IMR-90 (cell line): ENCODE results near the gene CLCNKA. TPM values are rescaled to one million over a fixed set of nuclear protein-coding genes. Genes with fewer than 3 reads are reported as not detected.

ENCODE experiments used
- ATAC-seq: fragments of 200-7000 bp; cut with Tn5 transposase; 2 replicates; pipeline ENCODE4 v1.9.1; 2020; ENCODE audit warnings: low read depth, mild to moderate bottlenecking, moderate library complexity
- BruUV-seq: library from RNA; stranded (reverse); fragments of 400-500 nt; replicated peaks from 2 replicates; lab custom pipeline; 2021; lab: Mats Ljungman, UMichigan
- CTCF ChIA-PET: fragments of 300-600 bp; formaldehyde crosslinking; extraction: SDS; loops from one replicate; lab custom pipeline; 2021; ENCODE audit warnings: antibody characterized with exemption; lab: Yijun Ruan, JAX
- POLR2A ChIA-PET: fragments of 300-600 bp; sonication (Branson Sonifier 250); formaldehyde crosslinking; loops from one replicate; lab custom pipeline; 2022; ENCODE audit warnings: antibody characterized with exemption; ENCODE audit not compliant: unreplicated experiment; lab: Charles Lee
- DNase-seq: peaks from one replicate; pipeline ENCODE4 v3.0.0; 2013
- H2AFZ ChIP-seq: replicated peaks from 2 replicates; pipeline ENCODE3; 2013; ENCODE audit warnings: low read length, mild to moderate bottlenecking; ENCODE audit not compliant: poor library complexity
- H2AK5ac ChIP-seq: 2 replicates; pipeline ENCODE4 v1.6.1; 2013; ENCODE audit warnings: low read depth, low read length, inconsistent platforms
- H2AK9ac ChIP-seq: replicated peaks from 2 replicates; pipeline ENCODE3; 2013; ENCODE audit warnings: mild to moderate bottlenecking, low read depth, low read length, moderate library complexity; ENCODE audit not compliant: poor library complexity
- H2BK120ac ChIP-seq: 2 replicates; pipeline ENCODE4 v1.6.1; 2013; ENCODE audit warnings: low read depth, low read length, inconsistent platforms
- H2BK15ac ChIP-seq: 3 replicates; pipeline ENCODE4 v1.6.1; 2013; ENCODE audit warnings: low read depth, low read length, inconsistent platforms
- H2BK20ac ChIP-seq: 2 replicates; pipeline ENCODE4 v1.6.1; 2013; ENCODE audit warnings: low read depth, mild to moderate bottlenecking, inconsistent platforms, low read length, moderate library complexity
- H2BK5ac ChIP-seq: 2 replicates; pipeline ENCODE4 v1.6.1; 2013; ENCODE audit warnings: mild to moderate bottlenecking, low read depth, low read length, inconsistent platforms; ENCODE audit not compliant: poor library complexity, severe bottlenecking
- H3K14ac ChIP-seq: replicated peaks from 2 replicates; pipeline ENCODE4 v1.6.1; 2013; ENCODE audit warnings: low read depth, low read length, inconsistent platforms
- H3K18ac ChIP-seq: 2 replicates; pipeline ENCODE4 v1.6.1; 2013; ENCODE audit warnings: low read depth, low read length, control low read depth
- H3K23ac ChIP-seq: 2 replicates; pipeline ENCODE4 v1.6.1; 2013; ENCODE audit warnings: low read depth, low read length, inconsistent platforms
- H3K27ac ChIP-seq: 2 replicates; pipeline ENCODE4 v1.5.1; 2013; ENCODE audit warnings: mild to moderate bottlenecking, control low read depth, low read length; ENCODE audit not compliant: insufficient read depth
- H3K27me3 ChIP-seq: 2 replicates; pipeline ENCODE4 v1.6.1; 2013; ENCODE audit warnings: low read length; ENCODE audit not compliant: control insufficient read depth, insufficient read depth
- H3K36me3 ChIP-seq: 2 replicates; pipeline ENCODE4 v1.6.1; 2013; ENCODE audit warnings: low read length, mixed read lengths; ENCODE audit not compliant: control insufficient read depth, insufficient read depth
- H3K4ac ChIP-seq: 2 replicates; pipeline ENCODE4 v1.6.1; 2013; ENCODE audit warnings: low read depth, low read length, inconsistent platforms
- H3K4me1 ChIP-seq: 2 replicates; pipeline ENCODE4 v1.6.1; 2013; ENCODE audit warnings: low read length, mixed read lengths; ENCODE audit not compliant: control insufficient read depth, insufficient read depth
- H3K4me2 ChIP-seq: 2 replicates; pipeline ENCODE4 v1.6.1; 2013; ENCODE audit warnings: low read depth, mild to moderate bottlenecking, control low read depth, low read length, moderate library complexity
- H3K4me3 ChIP-seq: 2 replicates; pipeline ENCODE4 v1.5.1; 2013; ENCODE audit warnings: low read depth, mild to moderate bottlenecking, control low read depth, low read length, moderate library complexity; ENCODE audit not compliant: insufficient read depth
- H3K56ac ChIP-seq: 2 replicates; pipeline ENCODE4 v1.6.1; 2013; ENCODE audit warnings: low read length, inconsistent platforms; ENCODE audit not compliant: insufficient read depth; ENCODE audit errors: extremely low read depth
- H3K79me1 ChIP-seq, 2 experiments: 2 replicates each; pipeline ENCODE4 v1.6.1; 2013; ENCODE audit warnings: low read length in 2 of 2, inconsistent platforms in 1 of 2, low read depth in 1 of 2
- H3K9ac ChIP-seq: 2 replicates; pipeline ENCODE4 v1.6.1; 2013; ENCODE audit warnings: low read depth, low read length, control low read depth
- H3K9me1 ChIP-seq: 2 replicates; pipeline ENCODE4 v1.6.1; 2013; ENCODE audit warnings: low read length, inconsistent platforms; ENCODE audit not compliant: insufficient read depth
- H3K9me3 ChIP-seq: 2 replicates; pipeline ENCODE4 v1.6.1; 2013; ENCODE audit warnings: low read length; ENCODE audit not compliant: control insufficient read depth, insufficient read depth
- H4K20me1 ChIP-seq: 2 replicates; pipeline ENCODE4 v1.6.1; 2013; ENCODE audit warnings: low read length, inconsistent platforms; ENCODE audit not compliant: insufficient read depth
- H4K5ac ChIP-seq: 2 replicates; pipeline ENCODE4 v1.6.1; 2013; ENCODE audit warnings: mild to moderate bottlenecking, low read depth, low read length, control low read depth
- H4K8ac ChIP-seq, 2 experiments: 2 replicates each; pipeline ENCODE4 v1.6.1; 2013; ENCODE audit warnings: low read depth in 2 of 2, low read length in 2 of 2, control low read depth in 1 of 2, inconsistent platforms in 1 of 2
- H4K91ac ChIP-seq: 2 replicates; pipeline ENCODE4 v1.6.1; 2013; ENCODE audit warnings: low read depth, low read length, inconsistent platforms; ENCODE audit not compliant: insufficient read depth
- BHLHE40 ChIP-seq: fragments of 150-350 bp; IDR thresholded peaks from 2 replicates; pipeline ENCODE4 v1.6.1; 2016; ENCODE audit warnings: mild to moderate bottlenecking, low read depth, low read length
- CHD1 ChIP-seq: IDR thresholded peaks from 2 replicates; pipeline ENCODE4 v1.6.1; 2012; ENCODE audit warnings: low read depth, low read length, improper control_type of control experiment
- CTCF ChIP-seq: conservative IDR thresholded peaks from 2 replicates; pipeline ENCODE4 v1.5.1; 2012; ENCODE audit warnings: mild to moderate bottlenecking, low read depth, low read length, improper control_type of control experiment
- FOS ChIP-seq: fragments of 150-350 bp; IDR thresholded peaks from 2 replicates; pipeline ENCODE4 v1.6.1; 2016; ENCODE audit warnings: low read depth, low read length
- MAFK ChIP-seq: IDR thresholded peaks from 2 replicates; pipeline ENCODE4 v1.6.1; 2012; ENCODE audit warnings: low read depth, low read length, improper control_type of control experiment
- MAZ ChIP-seq: IDR thresholded peaks from 2 replicates; pipeline ENCODE4 v1.6.1; 2012; ENCODE audit warnings: low read depth, mild to moderate bottlenecking, low read length, improper control_type of control experiment, moderate library complexity, borderline replicate concordance
- MXI1 ChIP-seq: IDR thresholded peaks from 2 replicates; pipeline ENCODE4 v1.6.1; 2012; ENCODE audit warnings: low read depth, mild to moderate bottlenecking, low read length, moderate library complexity, borderline replicate concordance
- NFE2L2 ChIP-seq: fragments of 150-350 bp; IDR thresholded peaks from 2 replicates; pipeline ENCODE4 v1.6.1; 2016; ENCODE audit warnings: low read depth, mild to moderate bottlenecking, low read length
- POLR2A ChIP-seq: IDR thresholded peaks from 2 replicates; pipeline ENCODE4 v1.6.1; 2012; ENCODE audit warnings: mild to moderate bottlenecking, low read depth, low read length
- RAD21 ChIP-seq: IDR thresholded peaks from 2 replicates; pipeline ENCODE4 v1.6.1; 2012; ENCODE audit warnings: low read length, improper control_type of control experiment
- RFX5 ChIP-seq: IDR thresholded peaks from 2 replicates; pipeline ENCODE4 v1.8.0; 2012; ENCODE audit warnings: low read depth, mild to moderate bottlenecking, low read length, moderate library complexity
- SMC3 ChIP-seq: fragments of 150-350 bp; IDR thresholded peaks from 2 replicates; pipeline ENCODE4 v1.6.1; 2016; ENCODE audit warnings: low read depth, mild to moderate bottlenecking, antibody characterized with exemption, low read length, moderate library complexity
- USF2 ChIP-seq: fragments of 150-350 bp; IDR thresholded peaks from 2 replicates; pipeline ENCODE4 v1.6.1; 2017; ENCODE audit warnings: mild to moderate bottlenecking, antibody characterized with exemption, low read length, low read depth
- WGBS, 2 experiments: methylation state at CpG; one replicate each; pipeline versions ENCODE4 v1.1.5 to v1.1.7; 2013; ENCODE audit warnings: missing lambda C conversion rate in 2 of 2; ENCODE audit not compliant: insufficient read length in 1 of 2; ENCODE audit errors: extremely low coverage in 2 of 2; 5-methylcytosine and 5-hydroxymethylcytosine counted together
- dilution Hi-C: fragments of 300-500 bp; cut with HindIII; formaldehyde crosslinking; loops from one replicate; pipeline ENCODE4 v1.14.3; 2018; ENCODE audit warnings: low sequenced_read_pairs; ENCODE audit not compliant: unreplicated experiment
- in situ Hi-C: fragments of 300-500 bp; cut with MboI; formaldehyde crosslinking; loops from 3 replicates; pipeline ENCODE4 v1.14.3; 2019; ENCODE audit warnings: low sequenced_read_pairs, inconsistent platforms, mixed read lengths
- intact Hi-C: fragments of 100-400 bp; cut with micrococcal nuclease; formaldehyde crosslinking; loops from 2 replicates; pipeline ENCODE4 v1.10.0; 2022
- polyA plus RNA-seq, 3 experiments: library from polyadenylated mRNA; depleted of rRNA; stranded (reverse); fragments of >200 nt; gene quantifications; 2 replicates each; pipeline ENCODE4 v1.2.3, GENCODE V29; 2012; ENCODE audit warnings: low replicate concordance in 1 of 3
- total RNA-seq: library from RNA; depleted of rRNA; stranded (reverse); fragments of >200 nt; gene quantifications from 2 replicates; pipeline ENCODE4 v1.2.3, GENCODE V29; 2012

The CLCNKA gene
- total and polyA plus RNA-seq, 2 of the 4 experiments (the other 2 are of a cell fraction) = 0.05 TPM; not detected in 1

GRCh38 chr1:16072095-16072494 lies 50.3 kb downstream of the CLCNKA start:
- no CpG with 5 or more reads among the region's 5 CpGs for WGBS, 2 experiments
- no peak overlapping the region for H3K4ac ChIP-seq
- no peak overlapping the region for H4K8ac ChIP-seq
- dilution Hi-C loops (no loop called here), in situ Hi-C loops (no loop called here), intact Hi-C loops (no loop called here)
- H2BK15ac ChIP-seq = no peak overlapping the region
- no peak overlapping the region for H2BK20ac ChIP-seq
- no peak overlapping the region for H4K91ac ChIP-seq
- H2AFZ ChIP-seq = no peak overlapping the region
- H3K27ac ChIP-seq = no peak overlapping the region
- ChIA-PET CTCF (no interaction called here), POLR2A (no interaction called here)
- no peak overlapping the region for H2AK5ac ChIP-seq
- no peak for ATAC-seq
- peaks cover 0 to 6% of the 10 kb centered on the region in 2 experiments; a peak in 2 of 4 replicates for H3K79me1 ChIP-seq
- H4K5ac ChIP-seq = no peak overlapping the region
- no peak overlapping the region for H3K14ac ChIP-seq
- no peak overlapping the region for H2BK120ac ChIP-seq
- no TSS peak for BruUV-seq
- H3K4me1 ChIP-seq = peaks cover 16% of the 10 kb centered on the region
- no peaks in the 10 kb centered on the region for H3K9me3 ChIP-seq
- no peak overlapping the region for H3K56ac ChIP-seq
- H2BK5ac ChIP-seq = no peak overlapping the region
- peaks cover 10% of the 10 kb centered on the region; the same call in 1 of the 2 replicates for H3K9me1 ChIP-seq
- no peak overlapping the region for H3K9ac ChIP-seq
- H4K20me1 ChIP-seq = no peaks in the 10 kb centered on the region
- DNase-seq = no peak
- no peak overlapping the region for H3K4me3 ChIP-seq
- no peak overlapping the region for H2AK9ac ChIP-seq
- no peak overlapping the region for H3K4me2 ChIP-seq
- no peaks in the 10 kb centered on the region for H3K36me3 ChIP-seq
- no peak for TF ChIP-seq CTCF
- no peak for TF ChIP-seq MXI1
- TF ChIP-seq POLR2A = no peak
- TF ChIP-seq USF2 = no peak
- TF ChIP-seq RFX5 = no peak
- no peak for TF ChIP-seq MAFK
- TF ChIP-seq SMC3 = no peak
- TF ChIP-seq CHD1 = no peak
- TF ChIP-seq NFE2L2 = no peak
- TF ChIP-seq RAD21 = no peak
- TF ChIP-seq BHLHE40 = no peak
- TF ChIP-seq MAZ = no peak
- TF ChIP-seq FOS = no peak
- H3K23ac ChIP-seq = no peak overlapping the region
- peaks cover 5% of the 10 kb centered on the region; the same call in 1 of the 2 replicates for H3K27me3 ChIP-seq
- H3K18ac ChIP-seq = no peak overlapping the region
